ENCODE data around the gene ACTR5. TPM values are rescaled to one million over a fixed set of nuclear protein-coding genes. Genes with fewer than 3 reads are reported as not detected.

ACTR5 gene
- total RNA-seq, 2 experiments from 2014 or later: 9.4 to 9.9 TPM

- peaks cover 28% of the 10 kb centered on the region for H3K36me3 Mint-ChIP-seq (ENCODE audit: low read depth)
- H3K4me3 Mint-ChIP-seq: peak overlapping the region; percentile 30
- no peak overlapping the region for H3K27ac Mint-ChIP-seq
- POLR2A ChIA-PET: interaction anchor here (1.1 kb wide), 1 partner anchor 74 kb away, joined by 3 read pairs; the partner anchor contains the start of gene PPP1R16B
- CTCF ChIA-PET: interaction anchor here (0.7 to 2.1 kb wide), 7 partner anchors 8 to 164 kb away, joined by 3 to 8 read pairs (median 5); partner anchors contain the start of gene ACTR5
- H3K9me3 Mint-ChIP-seq: no peaks in the 10 kb centered on the region
- DNase-seq: peak; percentile 78
- peaks cover 41% of the 10 kb centered on the region for H3K4me1 Mint-ChIP-seq
- H3K27me3 Mint-ChIP-seq: peaks cover 94% of the 10 kb centered on the region
Measured at GRCh38 chr20:38730989-38731737, 17.1 kb upstream of the ACTR5 start.

GRCh38 chr20:38731738-38732113 lies 16.5 kb upstream of the ACTR5 start:
- peaks cover 28% of the 10 kb centered on the region for H3K36me3 Mint-ChIP-seq (ENCODE audit: low read depth)
- H3K4me3 Mint-ChIP-seq: no peak overlapping the region
- ChIA-PET CTCF (interaction anchor here (1.0 to 2.1 kb wide), 4 partner anchors 16 to 143 kb away, joined by 3 to 7 read pairs (median 4); partner anchors contain the start of gene ACTR5), POLR2A (interaction anchor here (1.1 kb wide), 2 partner anchors 74 kb away, joined by 3 to 5 read pairs; partner anchors contain the start of gene PPP1R16B)
- no peaks in the 10 kb centered on the region for H3K9me3 Mint-ChIP-seq
- DNase-seq: no peak
- peaks cover 38% of the 10 kb centered on the region for H3K4me1 Mint-ChIP-seq
- peaks cover 94% of the 10 kb centered on the region for H3K27me3 Mint-ChIP-seq
- no peak overlapping the region for H3K27ac Mint-ChIP-seq

GRCh38 chr20:38732981-38733380 lies 15.3 kb upstream of the ACTR5 start:
- Mint-ChIP-seq H3K4me3 (no peak overlapping the region), H3K27me3 (peaks cover 93% of the 10 kb centered on the region), H3K9me3 (no peaks in the 10 kb centered on the region), H3K4me1 (peaks cover 26% of the 10 kb centered on the region), H3K36me3 (ENCODE audit: low read depth) (peaks cover 18% of the 10 kb centered on the region), H3K27ac (no peak overlapping the region)
- DNase-seq: no peak
- ChIA-PET CTCF (interaction anchor here (0.9 to 2.1 kb wide), 6 partner anchors 10 to 160 kb away, joined by 3 to 7 read pairs (median 3); no protein-coding TSS in a partner anchor), POLR2A (interaction anchor here (1.1 kb wide), 1 partner anchor 73 kb away, joined by 5 read pairs; the partner anchor contains the start of gene PPP1R16B)

- Mint-ChIP-seq H3K27ac (no peak overlapping the region), H3K4me1 (peaks cover 14% of the 10 kb centered on the region), H3K4me3 (no peak overlapping the region), H3K9me3 (no peaks in the 10 kb centered on the region), H3K36me3 (ENCODE audit: low read depth) (peaks cover 5% of the 10 kb centered on the region), H3K27me3 (peaks cover 81% of the 10 kb centered on the region)
- DNase-seq: no peak
- ChIA-PET POLR2A (no interaction called here), CTCF (no interaction called here)
Measured at GRCh38 chr20:38735172-38735571, 13.1 kb upstream of the ACTR5 start.

GRCh38 chr20:38737887-38738286 lies 10.4 kb upstream of the ACTR5 start:
- Mint-ChIP-seq H3K27me3 (peaks cover 82% of the 10 kb centered on the region), H3K9me3 (no peaks in the 10 kb centered on the region), H3K4me1 (no peaks in the 10 kb centered on the region), H3K36me3 (ENCODE audit: low read depth) (no peaks in the 10 kb centered on the region), H3K27ac (no peak overlapping the region), H3K4me3 (no peak overlapping the region)
- ChIA-PET POLR2A (no interaction called here), CTCF (interaction anchor here (1.4 kb wide), 1 partner anchor 155 kb away, joined by 3 read pairs; no protein-coding TSS in a partner anchor)
- DNase-seq: no peak

- no peak overlapping the region for H3K27ac Mint-ChIP-seq
- H3K36me3 Mint-ChIP-seq (ENCODE audit: low read depth): peaks cover 2% of the 10 kb centered on the region
- H3K4me1 Mint-ChIP-seq: peaks cover 22% of the 10 kb centered on the region
- no peak overlapping the region for H3K4me3 Mint-ChIP-seq
- peaks cover 29% of the 10 kb centered on the region for H3K27me3 Mint-ChIP-seq
- no peak for DNase-seq
- CTCF ChIA-PET: no interaction called here
- H3K9me3 Mint-ChIP-seq: no peaks in the 10 kb centered on the region
- POLR2A ChIA-PET: no interaction called here
Measured at GRCh38 chr20:38745757-38746156, 2.5 kb upstream of the ACTR5 start.

GRCh38 chr20:38747495-38748096 lies 664 bp upstream of the ACTR5 start:
- CTCF ChIA-PET: interaction anchor here (0.6 to 1.4 kb wide), 5 partner anchors 16 to 215 kb away, joined by 3 to 6 read pairs (median 3); partner anchors contain the start of genes DHX35 and SLC32A1
- Mint-ChIP-seq H3K9me3 (no peaks in the 10 kb centered on the region), H3K27ac (no peak overlapping the region), H3K4me3 (peak overlapping the region; percentile 94), H3K36me3 (ENCODE audit: low read depth) (peaks cover 10% of the 10 kb centered on the region), H3K27me3 (peaks cover 11% of the 10 kb centered on the region), H3K4me1 (peaks cover 27% of the 10 kb centered on the region)
- POLR2A ChIA-PET: interaction anchor here (0.7 to 11.2 kb wide), 6 partner anchors 11 to 214 kb away, joined by 3 to 74 read pairs (median 6); partner anchors contain the start of genes DHX35 and PPP1R16B
- DNase-seq: no peak

GRCh38 chr20:38748861-38749149 lies 545 bp downstream of the ACTR5 start:
- peak; percentile 64 for DNase-seq
- peak overlapping the region; percentile 90 for H3K4me3 Mint-ChIP-seq
- ChIA-PET POLR2A (interaction anchor here (0.7 to 11.2 kb wide), 6 partner anchors 14 to 213 kb away, joined by 3 to 74 read pairs (median 8); partner anchors contain the start of genes DHX35, FAM83D and PPP1R16B), CTCF (interaction anchor here (0.8 to 5.4 kb wide), 6 partner anchors 16 to 213 kb away, joined by 3 to 33 read pairs (median 6); partner anchors contain the start of genes DHX35, FAM83D and PPP1R16B)
- no peaks in the 10 kb centered on the region for H3K9me3 Mint-ChIP-seq
- H3K4me1 Mint-ChIP-seq: peaks cover 27% of the 10 kb centered on the region
- H3K27me3 Mint-ChIP-seq: peaks cover 3% of the 10 kb centered on the region
- peaks cover 16% of the 10 kb centered on the region for H3K36me3 Mint-ChIP-seq (ENCODE audit: low read depth)
- H3K27ac Mint-ChIP-seq: peak overlapping the region; percentile 75

GRCh38 chr20:38751360-38751976 lies 3.2 kb downstream of the ACTR5 start:
- H3K9me3 Mint-ChIP-seq: no peaks in the 10 kb centered on the region
- H3K4me3 Mint-ChIP-seq: no peak overlapping the region
- DNase-seq: no peak
- no peak overlapping the region for H3K27ac Mint-ChIP-seq
- peaks cover 41% of the 10 kb centered on the region for H3K4me1 Mint-ChIP-seq
- ChIA-PET POLR2A (interaction anchor here (1.0 to 11.2 kb wide), 3 partner anchors 10 to 128 kb away, joined by 3 to 74 read pairs (median 3); partner anchors contain the start of gene PPP1R16B), CTCF (interaction anchor here (0.6 to 5.4 kb wide), 23 partner anchors 8 to 298 kb away, joined by 3 to 33 read pairs (median 6); partner anchors contain the start of gene PPP1R16B)
- no peaks in the 10 kb centered on the region for H3K27me3 Mint-ChIP-seq
- H3K36me3 Mint-ChIP-seq (ENCODE audit: low read depth): peaks cover 27% of the 10 kb centered on the region

- DNase-seq: no peak
- Mint-ChIP-seq H3K27me3 (no peaks in the 10 kb centered on the region), H3K4me1 (peaks cover 41% of the 10 kb centered on the region), H3K9me3 (no peaks in the 10 kb centered on the region), H3K4me3 (no peak overlapping the region), H3K36me3 (ENCODE audit: low read depth) (peaks cover 28% of the 10 kb centered on the region), H3K27ac (no peak overlapping the region)
- POLR2A ChIA-PET: interaction anchor here (1.0 to 11.2 kb wide), 3 partner anchors 9 to 127 kb away, joined by 3 to 74 read pairs (median 3); partner anchors contain the start of gene PPP1R16B
- CTCF ChIA-PET: interaction anchor here (0.6 to 5.4 kb wide), 24 partner anchors 9 to 297 kb away, joined by 3 to 33 read pairs (median 6); partner anchors contain the start of gene PPP1R16B
Measured at GRCh38 chr20:38752029-38752428, 3.8 kb downstream of the ACTR5 start.

- Mint-ChIP-seq H3K27me3 (no peaks in the 10 kb centered on the region), H3K9me3 (no peaks in the 10 kb centered on the region), H3K36me3 (ENCODE audit: low read depth) (peaks cover 39% of the 10 kb centered on the region), H3K27ac (no peak overlapping the region), H3K4me3 (no peak overlapping the region), H3K4me1 (peaks cover 29% of the 10 kb centered on the region)
- ChIA-PET CTCF (interaction anchor here (1.1 kb wide), 1 partner anchor 52 kb away, joined by 3 read pairs; no protein-coding TSS in a partner anchor), POLR2A (interaction anchor here (2.1 to 11.2 kb wide), 2 partner anchors 14 to 52 kb away, joined by 8 to 74 read pairs; partner anchors contain the start of gene PPP1R16B)
- DNase-seq: no peak
Measured at GRCh38 chr20:38754924-38755323, 6.7 kb downstream of the ACTR5 start.

GRCh38 chr20:38755324-38755910 lies 7.2 kb downstream of the ACTR5 start:
- no peaks in the 10 kb centered on the region for H3K9me3 Mint-ChIP-seq

More at GRCh38 chr20:38755324-38755910, 7.2 kb downstream of the ACTR5 start:
- ChIA-PET POLR2A (interaction anchor here (2.1 to 11.2 kb wide), 2 partner anchors 13 to 52 kb away, joined by 8 to 74 read pairs; partner anchors contain the start of gene PPP1R16B), CTCF (interaction anchor here (0.7 to 1.1 kb wide), 3 partner anchors 29 to 206 kb away, joined by 3 read pairs; no protein-coding TSS in a partner anchor)
- peak overlapping the region; percentile 32 for H3K27ac Mint-ChIP-seq
- peaks cover 44% of the 10 kb centered on the region for H3K36me3 Mint-ChIP-seq (ENCODE audit: low read depth)
- no peak overlapping the region for H3K4me3 Mint-ChIP-seq
- peaks cover 25% of the 10 kb centered on the region for H3K4me1 Mint-ChIP-seq
- DNase-seq: no peak
- H3K27me3 Mint-ChIP-seq: no peaks in the 10 kb centered on the region
